GM12892 (cell line): ENCODE measurements around the gene KCNAB1.

Source experiments
- POLR2A ChIP-seq: IDR thresholded peaks from 2 replicates; pipeline ENCODE4 v1.6.1; 2011; ENCODE audit warnings: low read depth, low read length, control low read depth
- TAF1 ChIP-seq: IDR thresholded peaks from 2 replicates; pipeline ENCODE4 v1.6.1; 2011; ENCODE audit warnings: low read depth, mild to moderate bottlenecking, control low read depth, low read length, borderline replicate concordance

- TF ChIP-seq POLR2A (no peak), TAF1 (no peak)
Measured at GRCh38 chr3:156236556-156237260, 116.3 kb downstream of the KCNAB1 start.
